ENCODE results near the gene KLHL18.

KLHL18 gene

DNA sequence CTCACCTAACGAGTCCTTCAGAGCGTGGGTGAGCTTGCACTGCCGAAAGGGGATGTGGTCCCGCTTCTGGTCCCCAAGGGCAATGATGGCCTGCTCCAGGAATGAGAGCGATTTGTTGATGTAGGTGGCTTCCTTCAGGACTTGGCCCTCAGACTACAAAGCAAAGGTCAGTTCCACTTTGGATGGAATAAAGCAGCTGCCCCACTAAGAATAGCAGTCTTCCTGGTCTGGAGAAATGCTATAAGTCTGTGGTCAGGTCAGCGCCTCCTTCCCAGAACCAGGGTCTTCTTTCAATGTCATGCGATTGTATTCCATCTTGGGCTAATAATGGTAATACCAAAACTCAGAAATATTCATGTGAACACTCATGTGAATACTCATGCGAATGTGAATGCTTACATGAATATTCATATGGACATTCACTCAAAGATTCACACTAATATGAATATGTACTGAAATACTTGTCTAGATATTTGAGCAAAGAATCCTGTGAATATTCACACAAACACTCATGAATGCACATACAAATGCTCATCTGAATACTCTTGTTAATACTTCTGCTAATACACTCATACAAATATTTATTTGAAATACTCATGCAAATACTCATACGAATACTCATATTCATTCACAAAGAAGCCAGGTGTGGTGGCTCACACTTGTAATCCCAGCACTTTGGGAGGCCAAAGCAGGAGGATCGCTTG, 16.9 kb upstream of the KLHL18 start:
- TF ChIP-seq, protein P1, sequence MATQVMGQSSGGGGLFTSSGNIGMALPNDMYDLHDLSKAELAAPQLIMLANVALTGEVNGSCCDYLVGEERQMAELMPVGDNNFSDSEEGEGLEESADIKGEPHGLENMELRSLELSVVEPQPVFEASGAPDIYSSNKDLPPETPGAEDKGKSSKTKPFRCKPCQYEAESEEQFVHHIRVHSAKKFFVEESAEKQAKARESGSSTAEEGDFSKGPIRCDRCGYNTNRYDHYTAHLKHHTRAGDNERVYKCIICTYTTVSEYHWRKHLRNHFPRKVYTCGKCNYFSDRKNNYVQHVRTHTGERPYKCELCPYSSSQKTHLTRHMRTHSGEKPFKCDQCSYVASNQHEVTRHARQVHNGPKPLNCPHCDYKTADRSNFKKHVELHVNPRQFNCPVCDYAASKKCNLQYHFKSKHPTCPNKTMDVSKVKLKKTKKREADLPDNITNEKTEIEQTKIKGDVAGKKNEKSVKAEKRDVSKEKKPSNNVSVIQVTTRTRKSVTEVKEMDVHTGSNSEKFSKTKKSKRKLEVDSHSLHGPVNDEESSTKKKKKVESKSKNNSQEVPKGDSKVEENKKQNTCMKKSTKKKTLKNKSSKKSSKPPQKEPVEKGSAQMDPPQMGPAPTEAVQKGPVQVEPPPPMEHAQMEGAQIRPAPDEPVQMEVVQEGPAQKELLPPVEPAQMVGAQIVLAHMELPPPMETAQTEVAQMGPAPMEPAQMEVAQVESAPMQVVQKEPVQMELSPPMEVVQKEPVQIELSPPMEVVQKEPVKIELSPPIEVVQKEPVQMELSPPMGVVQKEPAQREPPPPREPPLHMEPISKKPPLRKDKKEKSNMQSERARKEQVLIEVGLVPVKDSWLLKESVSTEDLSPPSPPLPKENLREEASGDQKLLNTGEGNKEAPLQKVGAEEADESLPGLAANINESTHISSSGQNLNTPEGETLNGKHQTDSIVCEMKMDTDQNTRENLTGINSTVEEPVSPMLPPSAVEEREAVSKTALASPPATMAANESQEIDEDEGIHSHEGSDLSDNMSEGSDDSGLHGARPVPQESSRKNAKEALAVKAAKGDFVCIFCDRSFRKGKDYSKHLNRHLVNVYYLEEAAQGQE (IDR thresholded peaks at IDR 0.05; ENCODE audit: insufficient read depth in 1 of 2, low read depth in 2 of 2, low read length in 2 of 2): no peak
- TF ChIP-seq POLR2AphosphoS5 (IDR thresholded peaks at IDR 0.05; ENCODE audit: low read depth, low read length): no peak
- TF ChIP-seq FOXP2 (optimal IDR thresholded peaks at IDR 0.05; ENCODE audit: borderline replicate concordance, extremely low read depth, extremely low read length, insufficient read depth): no peak
- no peak for TF ChIP-seq SIN3A (IDR thresholded peaks at IDR 0.05; ENCODE audit: borderline replicate concordance, insufficient read depth, low read length)
- no peak for TF ChIP-seq TAF1 (IDR thresholded peaks at IDR 0.05; ENCODE audit: borderline replicate concordance, insufficient read depth, low read length)

- no peak for TF ChIP-seq TAF1 (IDR thresholded peaks at IDR 0.05; ENCODE audit: borderline replicate concordance, insufficient read depth, low read length)
- TF ChIP-seq, protein P1 (IDR thresholded peaks at IDR 0.05; ENCODE audit: insufficient read depth in 1 of 2, low read depth in 2 of 2, low read length in 2 of 2): no peak
- no peak for TF ChIP-seq FOXP2 (optimal IDR thresholded peaks at IDR 0.05; ENCODE audit: borderline replicate concordance, extremely low read depth, extremely low read length, insufficient read depth)
- no peak for TF ChIP-seq POLR2AphosphoS5 (IDR thresholded peaks at IDR 0.05; ENCODE audit: low read depth, low read length)
- TF ChIP-seq SIN3A (IDR thresholded peaks at IDR 0.05; ENCODE audit: borderline replicate concordance, insufficient read depth, low read length): no peak
Measured at GRCh38 chr3:47266709-47267489, 15.8 kb upstream of the KLHL18 start.

DNA sequence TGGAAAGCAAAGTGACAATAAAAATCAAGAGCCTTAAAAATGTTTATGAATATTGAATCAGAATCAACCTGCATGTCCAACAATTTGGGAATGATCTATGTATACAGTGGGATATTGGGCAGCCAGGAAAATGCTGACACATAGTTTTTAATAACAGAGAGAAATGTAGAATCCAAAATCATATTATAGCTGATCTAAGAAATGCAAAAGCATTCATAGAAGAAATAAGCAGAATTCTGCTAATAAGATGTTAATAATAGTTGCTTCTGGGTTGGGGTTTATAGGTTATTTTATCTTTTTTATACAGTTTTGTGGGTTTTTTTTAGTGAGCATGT, 15.3 kb upstream of the KLHL18 start:
- TF ChIP-seq TAF1 (IDR thresholded peaks at IDR 0.05; ENCODE audit: borderline replicate concordance, insufficient read depth, low read length) (no peak), SIN3A (IDR thresholded peaks at IDR 0.05; ENCODE audit: borderline replicate concordance, insufficient read depth, low read length) (no peak), POLR2AphosphoS5 (IDR thresholded peaks at IDR 0.05; ENCODE audit: low read depth, low read length) (no peak), FOXP2 (optimal IDR thresholded peaks at IDR 0.05; ENCODE audit: borderline replicate concordance, extremely low read depth, extremely low read length, insufficient read depth) (no peak)
- TF ChIP-seq, protein P1 (IDR thresholded peaks at IDR 0.05; ENCODE audit: insufficient read depth in 1 of 2, low read depth in 2 of 2, low read length in 2 of 2): no peak

- TF ChIP-seq, protein P1 (IDR thresholded peaks at IDR 0.05; ENCODE audit: insufficient read depth in 1 of 2, low read depth in 2 of 2, low read length in 2 of 2): no peak
- TF ChIP-seq TAF1 (IDR thresholded peaks at IDR 0.05; ENCODE audit: borderline replicate concordance, insufficient read depth, low read length) (no peak), POLR2AphosphoS5 (IDR thresholded peaks at IDR 0.05; ENCODE audit: low read depth, low read length) (no peak), FOXP2 (optimal IDR thresholded peaks at IDR 0.05; ENCODE audit: borderline replicate concordance, extremely low read depth, extremely low read length, insufficient read depth) (no peak), SIN3A (IDR thresholded peaks at IDR 0.05; ENCODE audit: borderline replicate concordance, insufficient read depth, low read length) (no peak)
Measured at GRCh38 chr3:47270526-47270925, 12.2 kb upstream of the KLHL18 start.

All from PFSK-1 (cell line).